GM23338 (cell line): ENCODE data around the gene ZNF579.

Experiments
- CREB1 ChIP-seq: fragments of 250-450 bp; sonication (Bioruptor Pico); IDR thresholded peaks from 2 replicates; pipeline ENCODE4 v1.5.0; 2020; ENCODE audit warnings: low read depth, mild to moderate bottlenecking, moderate library complexity
- CTCF ChIP-seq, 2 experiments: fragments of 200-600 bp in 1 of 2; sonication (generic) in 1 of 2; conservative IDR thresholded peaks; 2 replicates each; pipeline versions ENCODE4 v1.5.1 to v1.6.1; 2016 to 2017; ENCODE audit warnings: antibody characterized with exemption in 2 of 2, low read depth in 2 of 2, mild to moderate bottlenecking in 2 of 2, moderate library complexity in 1 of 2
- ETS1 ChIP-seq: IDR thresholded peaks from 2 replicates; pipeline ENCODE4 v1.6.1; 2016; ENCODE audit warnings: antibody characterized with exemption
- EZH2 ChIP-seq: fragments of 200-600 bp; sonication (generic); IDR thresholded peaks from one replicate; pipeline ENCODE4 v1.8.0; 2017; ENCODE audit warnings: antibody characterized with exemption, mild to moderate bottlenecking, low read depth; ENCODE audit not compliant: unreplicated experiment
- EZH2phosphoT487 ChIP-seq: fragments of 200-600 bp; sonication (generic); IDR thresholded peaks from one replicate; pipeline ENCODE4 v1.8.1; 2018; ENCODE audit warnings: antibody characterized with exemption; ENCODE audit not compliant: unreplicated experiment
- JUNB ChIP-seq: IDR thresholded peaks from one replicate; pipeline ENCODE4 v1.6.1; 2016; ENCODE audit warnings: antibody characterized with exemption; ENCODE audit not compliant: unreplicated experiment
- NANOG ChIP-seq: IDR thresholded peaks from 2 replicates; pipeline ENCODE4 v1.6.1; 2016; ENCODE audit warnings: antibody characterized with exemption, borderline replicate concordance
- POLR2AphosphoS5 ChIP-seq: IDR thresholded peaks from 2 replicates; pipeline ENCODE4 v1.6.1; 2016; ENCODE audit warnings: antibody characterized with exemption, low read depth
- REST ChIP-seq: IDR thresholded peaks from one replicate; pipeline ENCODE4 v1.6.1; 2018; ENCODE audit warnings: antibody characterized with exemption; ENCODE audit not compliant: unreplicated experiment
- STAT1 ChIP-seq: IDR thresholded peaks from one replicate; pipeline ENCODE4 v1.6.1; 2016; ENCODE audit warnings: antibody characterized with exemption; ENCODE audit not compliant: unreplicated experiment
- ZNF114 ChIP-seq: fragments of 250-450 bp; sonication (Bioruptor Pico); IDR thresholded peaks from 2 replicates; pipeline ENCODE4 v1.5.0; 2020; ENCODE audit warnings: mild to moderate bottlenecking, moderate library complexity
- ZNF331 ChIP-seq: fragments of 250-450 bp; sonication (Bioruptor Pico); IDR thresholded peaks from 2 replicates; pipeline ENCODE4 v1.5.0; 2020; ENCODE audit warnings: low read depth, mild to moderate bottlenecking, moderate library complexity
- ZNF462 ChIP-seq: fragments of 250-450 bp; sonication (Bioruptor Pico); IDR thresholded peaks from 2 replicates; pipeline ENCODE4 v1.5.0; 2020; ENCODE audit warnings: mild to moderate bottlenecking, moderate library complexity

GRCh38 chr19:55619286-55619685 lies 38.6 kb upstream of the ZNF579 start:
- no peak for TF ChIP-seq REST
- no peak for TF ChIP-seq CTCF (conservative IDR thresholded peaks at IDR 0.05; ENCODE audit: low read depth in 2 of 2)
- TF ChIP-seq EZH2, result no peak
- TF ChIP-seq POLR2AphosphoS5, result no peak
- TF ChIP-seq EZH2phosphoT487, result no peak
- no peak for TF ChIP-seq CREB1 (CRISPR knock-in tag)
- no peak for TF ChIP-seq ZNF114 (CRISPR knock-in tag)
- TF ChIP-seq ETS1, result no peak
- TF ChIP-seq ZNF331 (CRISPR knock-in tag), result no peak
- no peak for TF ChIP-seq NANOG
- TF ChIP-seq JUNB, result no peak
- no peak for TF ChIP-seq STAT1
- TF ChIP-seq ZNF462 (CRISPR knock-in tag), result no peak
